Stimulated activated CD4-positive, alpha-beta T cell treated with anti-CD3 and anti-CD28 coated beads, Interleukin-1b, Interleukin-23, amount 100 ng/mL, for 24 hours (primary cell): ENCODE measurements around the gene FKBP2.
A peak's percentile ranks its signal among the peaks of the same experiment; 100 is the strongest.

ENCODE experiments used
- DNase-seq, 4 experiments: peaks; one replicate each; pipeline ENCODE4 v3.0.0-alpha.2; 2020; ENCODE audit warnings: low read depth in 4 of 4, low spot score in 1 of 4

Gene FKBP2

DNA sequence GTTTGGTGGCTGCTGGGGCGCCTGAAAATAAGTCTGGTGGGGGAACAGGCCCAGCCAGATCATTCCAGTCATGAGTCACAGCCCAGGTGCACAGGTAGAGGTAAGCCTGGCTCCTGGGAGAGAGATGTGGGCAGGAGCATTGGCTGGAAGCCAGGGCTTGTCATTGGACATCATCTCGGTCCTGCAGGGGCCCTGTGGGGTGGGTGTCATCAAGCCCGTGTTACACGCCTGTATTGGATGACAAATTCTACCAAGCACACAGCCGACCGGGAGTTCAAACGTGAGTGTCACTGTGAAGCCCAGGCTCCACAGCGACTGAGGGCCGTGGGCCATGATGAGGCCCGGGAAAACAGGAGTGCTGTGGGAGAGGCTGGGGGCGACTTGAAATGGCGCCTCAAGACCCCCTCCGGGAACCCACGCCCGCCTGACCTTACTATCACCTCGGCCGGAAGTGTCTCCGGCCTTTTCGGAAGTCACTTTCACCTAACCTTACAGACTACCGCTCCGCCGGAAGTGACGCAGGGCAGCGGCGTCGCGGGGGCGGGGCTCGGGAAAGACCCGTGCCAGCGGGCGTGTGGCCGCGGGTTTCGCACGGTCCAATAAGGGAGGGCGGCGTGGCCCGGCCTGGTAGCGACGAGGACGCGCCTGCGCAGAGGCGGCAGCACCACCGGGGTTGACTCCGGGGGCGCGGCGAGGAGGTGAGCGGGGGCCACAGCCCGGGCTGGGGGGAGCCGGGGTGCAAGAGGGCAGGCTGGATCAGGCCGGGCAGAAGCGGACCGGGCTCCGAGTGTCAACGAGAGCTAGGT is at the start of gene FKBP2:
Gene FKBP2 (plus strand): TSS at position 661 of the 806 bp plus-strand sequence. CDS start 1,293 bp downstream, outside the sequence.
- DNase-seq = peak; percentile 91 to 98 (median 96)

- no peak for DNase-seq
Observed at GRCh38 chr11:64192434-64192833, 48.5 kb upstream of the FKBP2 start.

DNA sequence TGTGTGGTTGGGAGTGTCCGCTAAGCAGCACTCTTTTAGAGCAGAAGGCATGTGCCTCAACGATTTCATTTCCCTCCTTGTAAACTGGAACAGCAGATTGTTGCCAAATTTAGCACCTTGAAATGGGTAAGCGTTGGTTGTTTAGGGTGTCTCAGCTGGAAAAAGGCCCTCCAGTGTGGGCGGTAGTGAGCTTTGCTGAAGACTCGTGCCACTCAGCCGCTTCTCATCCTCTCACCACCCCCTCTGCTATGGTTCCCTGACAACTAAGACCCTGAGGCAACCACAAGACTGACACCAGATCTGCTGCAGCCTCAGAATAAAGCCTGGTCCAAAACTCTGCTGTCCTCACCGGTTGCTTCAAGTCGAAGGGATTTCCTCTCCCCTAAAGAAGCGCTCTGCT is 44.3 kb upstream of the FKBP2 start:
- DNase-seq = no peak

- DNase-seq = no peak
Observed at GRCh38 chr11:64198511-64198910, 42.4 kb upstream of the FKBP2 start.

DNA sequence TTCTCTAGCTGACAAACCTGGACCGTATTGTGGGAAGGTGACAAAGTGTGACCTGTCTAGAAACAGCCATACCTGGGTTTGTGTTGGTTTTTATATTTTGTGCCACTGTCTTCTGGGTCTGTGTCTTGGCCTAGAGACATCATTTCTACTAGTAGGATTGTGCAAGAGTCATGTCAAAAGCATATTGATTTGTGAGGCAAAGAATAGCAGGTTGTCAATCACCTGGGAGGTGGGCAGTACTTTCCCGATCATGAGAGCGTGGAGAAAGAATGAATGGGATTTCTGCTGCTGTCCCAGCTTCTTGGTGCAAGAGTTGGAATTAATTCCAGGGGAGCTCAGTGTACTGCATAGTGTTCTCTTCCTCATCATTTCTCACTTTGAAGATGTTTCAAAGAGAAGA is 39.4 kb upstream of the FKBP2 start:
- no peak for DNase-seq

GRCh38 chr11:64202992-64203391 is 37.9 kb upstream of the FKBP2 start:
- no peak for DNase-seq

- no peak for DNase-seq
Observed at GRCh38 chr11:64203421-64204079, 37.3 kb upstream of the FKBP2 start.

DNA sequence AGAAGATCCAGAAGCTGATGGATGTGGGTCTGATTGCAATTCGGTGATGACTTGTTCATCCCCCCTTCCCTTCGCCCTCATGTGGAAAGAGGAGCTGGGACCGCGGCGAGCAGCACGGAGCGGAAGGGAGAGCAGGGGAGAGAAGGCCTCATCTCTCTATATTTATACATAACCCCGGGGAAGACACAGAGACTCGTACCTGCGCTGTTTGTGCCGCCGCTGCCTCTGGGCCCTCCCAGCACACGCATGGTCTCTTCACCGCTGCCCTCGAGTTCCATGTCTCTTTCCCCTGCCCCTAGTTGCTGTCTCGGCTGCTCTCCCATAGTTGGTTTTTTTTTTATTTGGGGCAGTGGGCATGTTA is 36.8 kb upstream of the FKBP2 start:
- DNase-seq = no peak

DNA sequence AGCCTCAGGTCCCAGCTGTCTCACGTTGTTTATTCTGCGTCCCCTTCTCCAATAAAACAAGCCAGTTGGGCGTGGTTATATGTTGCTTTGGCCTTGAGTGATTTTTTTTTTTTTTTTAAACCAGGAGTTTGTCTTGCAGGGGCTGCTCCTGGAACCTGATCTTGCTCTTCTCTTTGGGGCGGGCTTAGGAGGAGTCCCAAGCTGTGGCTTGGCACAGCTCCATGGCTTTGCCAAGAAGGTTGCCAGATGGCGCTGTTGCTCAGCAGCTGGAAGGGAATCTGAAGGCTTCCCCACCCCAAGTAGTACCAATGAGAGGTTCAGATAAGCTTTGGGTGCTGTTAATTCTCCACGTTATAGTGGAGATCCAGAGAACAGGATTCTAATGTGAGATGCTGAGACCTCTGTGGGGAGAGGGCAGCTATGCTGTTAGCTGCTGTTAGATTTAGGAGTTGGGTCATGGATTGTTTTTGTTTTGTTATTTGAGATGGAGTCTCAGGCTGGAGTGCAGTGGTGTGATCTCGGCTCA is 36.4 kb upstream of the FKBP2 start:
- peak in 1 of 4 experiments; percentile 59 for DNase-seq

- DNase-seq = peak in 2 of 4 experiments; percentile 69 to 82
Observed at GRCh38 chr11:64206457-64207255, 34.2 kb upstream of the FKBP2 start, which contains the start of gene FERMT3. FERMT3 (plus strand) TSS chr11:64206721; CDS start chr11:64207365, 644 bp downstream.

- peak in 3 of 4 experiments; percentile 59 to 82 (median 74) for DNase-seq
Observed at GRCh38 chr11:64207256-64208085, 33.4 kb upstream of the FKBP2 start.

DNA sequence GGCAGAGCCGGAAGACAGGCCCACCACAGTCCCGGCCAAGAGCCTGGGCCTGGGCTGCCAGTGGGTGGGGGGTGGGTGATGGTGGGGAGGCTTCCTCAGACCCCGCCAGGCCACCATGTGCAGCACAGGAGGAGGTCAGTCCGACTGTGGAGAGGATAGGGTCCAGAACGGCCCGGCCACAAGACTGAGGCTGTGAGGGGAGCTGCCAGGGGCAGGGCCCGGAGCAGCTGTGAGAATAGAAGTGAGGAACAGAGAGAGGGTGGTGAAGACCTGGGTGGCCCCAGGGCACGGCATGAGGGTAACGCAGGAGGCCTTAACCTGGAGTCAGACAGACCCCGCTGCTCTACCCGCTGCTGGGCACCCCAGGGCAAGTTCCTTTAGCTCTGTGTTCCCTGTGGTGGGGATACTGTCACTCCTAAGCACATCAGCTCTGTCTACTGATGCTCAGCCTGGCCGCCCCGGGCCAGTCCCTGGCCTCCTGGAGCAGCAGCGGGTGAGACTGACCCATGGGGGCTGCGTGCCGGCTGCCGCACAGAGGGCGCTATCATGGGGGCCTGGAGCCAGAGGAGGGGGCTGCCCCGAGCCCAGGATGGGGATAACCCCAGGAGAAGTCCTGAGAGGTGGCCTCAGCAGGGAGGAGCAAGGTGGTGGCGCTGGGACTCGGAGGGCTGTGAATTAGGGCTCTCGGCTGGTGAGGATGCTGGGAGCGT is 32.7 kb upstream of the FKBP2 start:
- no peak for DNase-seq

GRCh38 chr11:64208796-64209562 is 31.9 kb upstream of the FKBP2 start:
- DNase-seq = no peak

- no peak for DNase-seq
Observed at GRCh38 chr11:64209563-64209843, 31.4 kb upstream of the FKBP2 start.

DNA sequence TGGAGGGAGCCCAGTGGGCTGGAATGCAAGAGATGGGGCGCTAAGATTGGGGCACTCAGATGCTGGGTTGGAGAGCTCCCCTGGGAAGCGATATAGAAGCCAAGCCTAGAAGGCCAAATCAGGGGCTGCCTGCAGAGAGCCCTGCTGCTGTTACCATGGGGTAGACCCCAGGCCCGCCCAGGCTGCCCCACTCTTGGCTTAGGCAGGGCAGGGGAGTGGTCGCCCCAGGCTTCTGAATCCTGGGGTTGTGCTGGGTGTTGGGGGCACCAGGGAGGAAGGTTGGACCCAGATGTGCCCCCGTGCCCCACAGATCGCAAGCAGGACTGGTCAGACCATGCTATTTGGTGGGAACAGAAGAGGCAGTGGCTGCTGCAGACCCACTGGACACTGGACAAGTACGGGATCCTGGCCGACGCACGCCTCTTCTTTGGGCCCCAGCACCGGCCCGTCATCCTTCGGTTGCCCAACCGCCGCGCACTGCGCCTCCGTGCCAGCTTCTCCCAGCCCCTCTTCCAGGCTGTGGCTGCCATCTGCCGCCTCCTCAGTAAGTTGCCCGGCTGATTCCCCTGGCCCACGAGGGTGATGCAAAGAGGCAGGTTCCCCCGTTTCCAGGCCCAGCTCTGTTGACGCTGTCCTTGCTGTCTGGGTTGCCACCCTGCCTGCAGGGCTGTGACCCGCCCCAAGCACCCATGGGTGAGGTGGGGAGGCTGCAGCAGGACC is 30.4 kb upstream of the FKBP2 start:
- DNase-seq = no peak

- no peak for DNase-seq
Observed at GRCh38 chr11:64211181-64211872, 29.6 kb upstream of the FKBP2 start.

- no peak for DNase-seq
Observed at GRCh38 chr11:64216879-64217278, 24.0 kb upstream of the FKBP2 start.
